Activated naive CD4-positive, alpha-beta T cell (primary cell): Measurements from ENCODE around the gene SLC37A3.
A peak's percentile ranks its signal among the peaks of the same experiment; 100 is the strongest.
"Not testable (repeated sequence)": the region's sequence is repeated elsewhere in the genome, so short reads cannot be mapped to it uniquely, and the experiment has no call there.

Source experiments
- DNase-seq, 4 experiments: peaks; one replicate each; lab custom pipeline; 2025; lab: John Stamatoyannopoulos, UW

The SLC37A3 gene

DNA sequence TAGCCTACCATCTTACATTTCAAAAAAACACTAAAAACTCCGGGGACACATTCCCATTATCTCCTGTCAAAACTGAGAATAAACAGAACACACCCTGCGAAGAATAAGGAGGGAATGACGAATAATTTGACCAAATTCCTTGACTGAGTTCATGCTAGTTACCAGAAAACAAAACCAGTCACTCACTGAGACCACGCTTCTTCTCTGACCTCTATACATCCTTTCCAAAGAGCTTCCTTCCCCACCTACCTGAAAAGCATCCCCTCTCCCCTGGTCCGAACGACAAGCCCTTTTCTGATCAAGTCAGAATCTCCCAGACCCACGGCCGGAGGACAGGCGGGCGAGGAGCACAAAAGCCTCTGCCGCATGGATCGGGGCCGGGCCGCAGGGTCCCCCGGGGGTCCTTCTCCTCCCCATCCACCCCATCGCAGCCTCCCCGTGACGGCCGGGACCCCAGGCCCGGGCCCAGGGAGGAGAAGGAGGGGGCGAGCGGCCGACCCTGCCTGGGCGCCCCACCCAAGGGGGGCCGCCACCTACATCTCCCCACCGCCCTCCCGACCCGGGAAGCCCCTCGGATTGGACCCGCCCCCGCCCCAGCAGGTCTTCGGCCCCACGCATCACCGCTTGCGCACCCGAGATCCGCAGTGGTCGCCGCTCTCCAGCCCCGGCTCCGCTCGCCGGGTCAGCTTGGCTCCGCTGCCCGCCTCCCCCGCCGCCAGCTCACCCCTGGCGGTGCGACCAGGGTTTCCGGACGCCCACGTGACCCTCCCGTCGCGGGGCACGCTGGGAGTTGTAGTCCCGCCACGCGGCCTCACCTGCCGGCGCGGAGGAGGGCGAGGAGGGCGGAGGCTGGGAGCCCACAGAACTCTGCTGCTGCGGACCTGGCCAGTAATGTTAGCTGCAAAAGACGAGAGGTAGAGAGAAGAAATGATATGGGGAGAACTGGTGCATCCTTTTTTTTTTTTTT lies at the start of gene SLC37A3:
Gene SLC37A3 (minus strand): TSS at position 747 of the 967 bp plus-strand sequence. CDS start 16,004 bp downstream, outside the sequence.
- peak; percentile 37 to 83 (median 65) for DNase-seq

- no peak for DNase-seq
These were observed 49.5 kb upstream of the SLC37A3 start for GRCh38 chr7:140447841-140448240.

GRCh38 chr7:140446467-140446866 lies 48.1 kb upstream of the SLC37A3 start:
- no peak for DNase-seq

GRCh38 chr7:140441519-140441918 lies 43.2 kb upstream of the SLC37A3 start:
- no peak for DNase-seq

GRCh38 chr7:140440593-140440992 lies 42.3 kb upstream of the SLC37A3 start:
- DNase-seq: no peak

GRCh38 chr7:140439359-140439758 lies 41.0 kb upstream of the SLC37A3 start:
- DNase-seq: no peak

DNA sequence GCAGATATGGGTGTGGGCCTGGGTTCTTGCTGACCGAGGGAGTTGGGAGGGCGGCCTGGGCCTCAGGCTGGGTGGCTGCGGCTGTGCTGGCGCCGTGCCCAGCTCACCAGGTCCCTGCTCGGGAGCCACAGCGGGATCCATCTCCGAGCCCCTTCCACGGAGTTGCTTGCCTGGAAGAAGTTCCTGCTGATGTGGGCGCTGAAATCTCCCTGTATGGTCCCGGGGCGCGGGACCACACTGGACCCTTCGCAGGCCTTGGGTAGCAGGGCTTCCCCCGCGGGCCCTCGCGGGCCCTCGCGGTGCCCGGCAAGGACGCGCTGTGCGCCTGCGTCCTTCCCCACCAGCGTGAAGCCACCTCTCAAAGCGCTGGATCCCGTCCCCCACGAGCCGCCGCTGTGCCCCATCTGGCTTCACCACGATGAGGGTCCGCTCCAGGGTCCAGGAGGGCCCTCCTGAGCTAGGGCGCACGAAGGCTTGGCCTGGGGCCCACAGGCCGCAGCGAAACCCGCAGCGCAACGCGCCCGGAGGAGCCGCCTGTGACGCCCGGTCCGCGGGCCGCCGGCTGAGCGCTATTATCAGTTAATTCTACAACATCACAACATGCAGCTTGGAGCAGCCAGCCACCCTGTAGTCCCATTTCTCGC lies 37.0 kb upstream of the SLC37A3 start:
- no peak for DNase-seq

- DNase-seq: no peak
These were observed 35.1 kb upstream of the SLC37A3 start for GRCh38 chr7:140433396-140433795.

DNA sequence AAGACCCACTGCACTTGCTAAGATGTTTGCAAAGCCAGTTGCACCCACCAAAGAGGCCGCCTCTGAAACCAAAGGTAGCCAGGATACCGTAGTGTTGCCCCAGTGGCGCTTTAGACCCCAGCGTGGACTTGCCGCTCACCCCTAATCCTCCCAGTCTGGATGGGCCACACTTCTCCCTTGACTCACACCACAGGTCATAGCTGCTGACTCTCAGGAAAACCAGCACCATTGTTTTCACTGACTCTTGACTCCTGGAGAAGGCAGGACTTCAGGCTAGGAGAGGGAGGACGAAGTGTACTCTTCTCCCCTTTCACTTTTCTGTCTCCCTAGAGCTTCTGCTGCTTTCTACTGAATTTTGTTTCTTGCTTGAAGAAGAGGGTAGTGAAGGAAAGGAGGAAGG lies 27.8 kb upstream of the SLC37A3 start:
- DNase-seq: no peak

DNA sequence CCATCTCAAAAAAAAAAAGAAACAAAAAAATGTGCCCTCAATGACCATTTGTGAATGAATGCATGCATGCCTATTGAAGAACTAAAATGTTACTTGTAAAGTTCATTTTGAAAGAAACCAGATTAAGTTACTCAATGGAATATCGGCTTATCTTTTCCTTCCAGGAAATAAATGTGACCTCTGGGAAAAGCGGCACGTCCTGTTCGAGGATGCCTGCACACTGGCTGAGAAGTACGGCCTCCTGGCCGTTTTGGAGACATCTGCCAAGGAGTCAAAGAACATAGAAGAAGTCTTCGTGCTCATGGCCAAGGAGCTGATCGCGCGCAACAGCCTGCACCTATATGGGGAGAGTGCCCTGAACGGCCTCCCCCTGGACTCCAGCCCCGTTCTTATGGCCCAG lies 27.4 kb upstream of the SLC37A3 start:
- DNase-seq: no peak

- no peak for DNase-seq
These were observed 25.2 kb upstream of the SLC37A3 start for GRCh38 chr7:140423501-140423900.

DNA sequence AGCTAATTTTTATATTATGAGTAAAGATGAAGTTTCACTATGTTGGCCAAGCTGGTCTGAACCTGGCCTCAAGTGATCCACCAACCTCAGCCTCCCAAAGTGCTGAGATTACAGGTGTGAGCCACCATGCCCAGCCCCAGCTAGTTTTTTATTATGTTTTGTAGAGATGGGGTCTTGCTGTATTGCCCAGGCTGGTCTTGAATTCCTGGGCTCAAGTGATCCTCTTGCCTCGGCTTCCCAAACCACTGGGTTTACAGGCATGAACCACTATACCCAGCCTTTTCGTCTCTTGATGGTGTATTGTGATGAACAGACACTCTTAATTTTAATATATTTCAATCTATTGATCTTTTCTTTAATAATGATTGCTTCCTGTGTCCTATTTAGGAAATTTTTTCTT lies 23.2 kb upstream of the SLC37A3 start:
- no peak for DNase-seq

GRCh38 chr7:140418653-140419052 lies 20.3 kb upstream of the SLC37A3 start:
- DNase-seq: no peak

- not testable (repeated sequence) for DNase-seq
These were observed 19.8 kb upstream of the SLC37A3 start for GRCh38 chr7:140418156-140418472.

DNA sequence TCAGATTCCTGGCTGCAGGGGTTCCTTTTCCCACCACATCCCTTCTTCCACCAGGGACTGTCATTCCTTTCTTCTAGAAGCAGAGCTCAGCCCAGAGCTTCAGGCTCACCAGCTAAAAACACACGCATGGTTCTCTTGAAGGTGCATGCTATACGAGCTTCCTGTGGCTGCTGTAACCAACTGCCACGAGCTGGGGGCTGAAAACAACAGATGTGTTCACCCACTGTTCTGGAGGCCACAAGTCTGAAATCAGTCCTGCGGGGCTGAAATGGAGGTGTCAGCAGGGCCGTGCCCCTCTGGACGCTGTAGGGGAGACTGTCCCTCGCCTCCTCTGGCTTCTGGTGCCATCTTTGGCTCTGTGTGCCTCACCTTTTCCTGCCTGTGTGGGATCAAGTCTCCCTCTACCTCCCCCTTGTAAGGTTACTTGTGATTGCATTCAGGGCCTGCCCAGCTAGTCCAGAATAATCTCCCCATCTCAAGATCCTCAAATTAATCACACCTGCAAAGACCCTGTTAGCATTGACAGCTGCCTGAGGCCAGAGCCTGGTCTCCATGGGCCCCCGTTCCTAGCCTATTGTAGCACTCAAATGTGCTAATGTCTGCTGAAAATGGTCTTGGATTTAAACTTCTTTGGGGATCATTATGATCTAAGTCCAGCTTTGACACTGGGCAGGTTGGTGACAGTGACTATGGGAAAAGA lies 19.3 kb upstream of the SLC37A3 start:
- no peak for DNase-seq

GRCh38 chr7:140416560-140416959 lies 18.2 kb upstream of the SLC37A3 start:
- DNase-seq: no peak

DNA sequence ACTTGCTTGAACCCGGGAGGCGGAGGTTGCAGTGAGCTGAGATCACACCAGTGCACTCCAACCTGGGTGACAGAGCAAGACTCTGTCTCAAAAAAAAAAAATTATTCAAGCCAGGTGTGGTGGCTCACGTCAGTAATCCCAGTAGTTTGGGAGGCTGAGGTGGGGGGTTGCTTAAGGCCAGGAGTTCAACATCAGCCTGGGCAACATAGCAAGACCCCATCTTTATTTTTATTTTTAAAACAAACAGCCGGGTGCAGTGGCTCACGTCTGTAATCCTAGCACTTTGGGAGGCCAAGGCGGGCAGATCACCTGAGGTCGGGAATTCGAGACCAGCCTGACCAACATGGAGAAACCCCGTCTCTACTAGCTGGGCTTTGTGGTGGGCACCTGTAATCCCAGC lies 17.5 kb upstream of the SLC37A3 start:
- not testable (repeated sequence) for DNase-seq

DNA sequence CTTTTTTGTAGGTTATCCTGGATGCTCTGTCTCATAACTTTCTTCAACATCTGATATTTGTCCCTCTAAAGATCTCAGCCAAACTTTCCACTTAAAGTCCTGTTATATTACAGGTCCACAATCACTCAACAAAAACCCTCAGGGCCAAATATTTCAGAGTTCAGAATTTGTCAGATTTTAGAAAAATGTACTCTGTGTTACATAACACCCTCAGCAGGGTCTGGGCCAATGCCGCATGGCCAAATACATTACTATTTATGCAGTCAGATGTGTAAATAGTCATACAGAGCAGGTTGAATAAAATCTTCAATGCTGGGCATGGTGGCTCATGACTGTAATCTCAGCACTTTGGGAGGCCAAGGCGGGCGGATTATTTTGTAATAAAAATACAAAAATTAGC lies 17.0 kb upstream of the SLC37A3 start:
- DNase-seq: no peak

GRCh38 chr7:140404565-140405065 lies 6.3 kb upstream of the SLC37A3 start:
- DNase-seq: no peak

DNA sequence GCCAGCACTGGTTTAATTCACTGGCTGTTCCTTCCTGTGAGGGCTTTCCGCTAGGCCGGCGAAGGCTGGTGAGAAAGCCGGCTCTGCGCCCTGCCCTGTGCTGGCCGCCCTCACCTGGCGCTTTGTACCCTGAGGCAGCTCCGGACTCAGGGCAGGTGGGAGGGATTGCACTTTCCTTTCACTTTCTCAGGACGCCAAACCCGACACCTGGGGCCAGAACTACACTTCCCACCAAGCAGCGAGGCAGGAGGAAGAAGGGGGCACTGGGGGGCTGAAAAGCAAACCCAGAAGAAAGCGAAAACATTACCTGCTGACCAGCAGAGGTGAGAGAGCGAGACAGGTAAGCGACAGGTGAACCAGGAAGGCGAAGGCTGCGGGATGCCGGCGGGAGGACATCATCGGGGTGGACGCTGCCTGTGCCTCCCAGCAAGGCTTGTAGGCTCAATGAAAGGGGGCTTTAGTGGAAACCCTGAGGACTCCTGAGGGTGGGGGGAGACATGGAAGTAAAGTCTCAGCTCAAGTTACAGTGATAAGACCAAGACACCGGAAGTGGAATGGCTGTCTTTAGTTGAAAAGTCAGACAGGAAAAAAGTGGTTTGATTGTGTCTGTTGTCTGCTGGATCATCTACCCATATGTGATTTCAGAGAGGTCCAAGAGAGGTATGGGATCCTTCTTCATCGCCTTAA lies 5.7 kb upstream of the SLC37A3 start, which contains the start of gene RAB19:
Gene RAB19 (plus strand): TSS at position 181 of the 687 bp plus-strand sequence. CDS start 3,589 bp downstream, outside the sequence.
- DNase-seq: peak in 3 of 4 experiments; percentile 4 to 34 (median 5)

DNA sequence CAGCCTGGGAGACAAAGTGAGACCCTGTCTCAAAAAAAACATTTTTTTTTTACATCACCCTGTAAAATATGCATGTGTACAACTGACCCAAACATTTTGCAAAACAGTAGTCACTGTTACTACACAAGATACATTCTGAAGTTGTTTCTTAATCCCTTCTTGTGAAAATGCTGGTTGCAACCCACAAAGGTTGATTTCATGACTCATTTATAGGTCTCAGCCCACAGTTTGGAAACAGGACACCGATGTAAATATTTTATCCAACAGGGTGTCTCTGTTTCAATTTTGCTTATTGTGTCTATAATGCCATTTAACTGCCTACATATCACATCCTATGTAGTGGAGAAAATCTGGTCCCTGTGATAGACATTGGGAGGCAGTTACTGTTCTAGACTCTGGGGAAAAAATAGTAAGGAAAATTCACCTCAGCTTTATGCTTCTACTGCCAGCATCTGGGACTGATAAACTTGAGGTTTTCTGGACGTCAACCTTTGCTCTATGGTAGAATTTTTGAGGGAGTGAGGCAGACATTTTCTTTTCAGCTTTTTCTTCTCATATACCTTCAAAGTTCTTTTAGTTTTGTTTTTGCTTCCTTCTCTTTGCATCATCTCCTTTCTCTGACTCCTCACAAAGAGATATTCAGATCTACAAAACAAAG lies 4.0 kb upstream of the SLC37A3 start:
- no peak for DNase-seq
